ENCODE measurements around the gene F9.
"Not testable (repeated sequence)": the region's sequence is repeated elsewhere in the genome, so short reads cannot be mapped to it uniquely, and the experiment has no call there.

F9 gene

DNA sequence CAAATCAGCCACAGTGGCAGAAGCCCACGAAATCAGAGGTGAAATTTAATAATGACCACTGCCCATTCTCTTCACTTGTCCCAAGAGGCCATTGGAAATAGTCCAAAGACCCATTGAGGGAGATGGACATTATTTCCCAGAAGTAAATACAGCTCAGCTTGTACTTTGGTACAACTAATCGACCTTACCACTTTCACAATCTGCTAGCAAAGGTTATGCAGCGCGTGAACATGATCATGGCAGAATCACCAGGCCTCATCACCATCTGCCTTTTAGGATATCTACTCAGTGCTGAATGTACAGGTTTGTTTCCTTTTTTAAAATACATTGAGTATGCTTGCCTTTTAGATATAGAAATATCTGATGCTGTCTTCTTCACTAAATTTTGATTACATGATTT, at the start of gene F9:
Gene F9 (plus strand): TSS at position 190 of the 400 bp plus-strand sequence. CDS start 26 bp downstream, at position 216.
- no peaks in the 10 kb centered on the region for H3K36me3 Mint-ChIP-seq (ENCODE audit: low read depth)
- no peaks in the 10 kb centered on the region for H3K4me1 Mint-ChIP-seq
- no peak within 1 kb of the TSS for H3K4me3 Mint-ChIP-seq
- DNase-seq: no peak
- H3K27me3 Mint-ChIP-seq: no peaks in the 10 kb centered on the region
- no peak for ATAC-seq
- H3K9me3 Mint-ChIP-seq: no peaks in the 10 kb centered on the region
- H3K27ac Mint-ChIP-seq: no peak within 1 kb of the TSS

DNA sequence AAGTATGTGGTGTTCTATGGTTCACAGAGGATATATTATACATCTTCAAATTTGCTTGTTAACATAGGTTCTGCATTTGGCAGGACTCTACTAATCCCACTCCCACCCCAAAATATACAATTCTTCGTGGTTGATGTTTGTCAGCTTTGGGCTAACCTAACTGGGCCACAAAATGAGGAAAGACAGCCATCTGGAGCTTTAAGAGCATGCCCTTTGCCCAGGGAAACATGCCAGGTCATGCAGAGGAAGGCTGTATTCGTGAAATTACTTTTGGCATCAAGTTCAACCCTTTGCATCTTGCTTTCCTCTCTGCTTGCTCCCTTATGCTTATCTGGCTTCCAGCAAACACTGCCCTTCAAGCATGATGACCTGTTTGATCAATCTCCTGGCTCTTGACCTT, 46.8 kb upstream of the F9 start:
- Mint-ChIP-seq H3K27ac (no peak overlapping the region), H3K27me3 (no peaks in the 10 kb centered on the region), H3K9me3 (no peaks in the 10 kb centered on the region), H3K36me3 (ENCODE audit: low read depth) (no peaks in the 10 kb centered on the region), H3K4me1 (no peaks in the 10 kb centered on the region), H3K4me3 (no peak overlapping the region)
- no peak for DNase-seq
- ATAC-seq: no peak

DNA sequence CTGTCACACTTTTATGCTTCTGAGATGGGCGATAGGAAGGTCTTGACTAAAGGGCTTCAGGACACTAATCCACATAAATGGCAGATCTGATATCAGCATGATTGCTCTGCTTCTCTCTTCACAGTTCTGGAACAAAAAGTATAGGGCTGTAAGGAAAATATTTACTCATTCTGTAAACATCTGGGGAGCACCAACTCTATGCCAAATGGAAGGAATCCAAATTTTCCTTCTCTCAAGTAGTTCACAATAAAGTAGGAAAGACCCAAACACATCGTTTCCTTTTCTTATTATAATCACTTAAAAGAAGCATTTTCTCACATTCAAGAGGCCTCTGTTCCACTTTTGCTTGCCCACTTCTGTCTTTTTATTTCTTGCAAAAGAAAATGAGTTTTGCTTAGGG, 45.9 kb upstream of the F9 start:
- ATAC-seq (no peak), DNase-seq (no peak)
- Mint-ChIP-seq H3K36me3 (ENCODE audit: low read depth) (no peaks in the 10 kb centered on the region), H3K27ac (no peak overlapping the region), H3K4me3 (no peak overlapping the region), H3K4me1 (no peaks in the 10 kb centered on the region), H3K27me3 (no peaks in the 10 kb centered on the region), H3K9me3 (no peaks in the 10 kb centered on the region)

DNA sequence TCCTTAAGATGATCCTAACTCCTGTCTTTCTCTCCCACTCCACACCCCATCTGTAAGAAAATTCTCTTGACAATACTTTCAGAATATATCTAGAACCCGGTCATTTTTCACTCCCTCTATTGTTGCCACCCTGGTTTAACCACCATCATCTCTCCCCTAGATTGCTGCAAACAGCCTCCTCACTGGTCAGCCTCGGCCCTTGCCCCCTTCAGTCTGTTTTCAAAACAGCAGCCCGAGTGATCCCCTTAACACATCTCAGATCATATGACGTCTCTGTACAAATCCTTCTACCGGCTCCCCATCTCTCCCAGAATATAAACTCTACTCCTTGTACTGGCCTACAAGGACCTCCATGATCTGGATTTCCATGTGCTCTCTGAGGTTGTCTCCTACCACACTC, 35.2 kb upstream of the F9 start:
- Mint-ChIP-seq H3K4me3 (no peak overlapping the region), H3K27me3 (no peaks in the 10 kb centered on the region), H3K4me1 (no peaks in the 10 kb centered on the region), H3K36me3 (ENCODE audit: low read depth) (no peaks in the 10 kb centered on the region), H3K9me3 (no peaks in the 10 kb centered on the region), H3K27ac (no peak overlapping the region)
- ATAC-seq: no peak
- DNase-seq: no peak

DNA sequence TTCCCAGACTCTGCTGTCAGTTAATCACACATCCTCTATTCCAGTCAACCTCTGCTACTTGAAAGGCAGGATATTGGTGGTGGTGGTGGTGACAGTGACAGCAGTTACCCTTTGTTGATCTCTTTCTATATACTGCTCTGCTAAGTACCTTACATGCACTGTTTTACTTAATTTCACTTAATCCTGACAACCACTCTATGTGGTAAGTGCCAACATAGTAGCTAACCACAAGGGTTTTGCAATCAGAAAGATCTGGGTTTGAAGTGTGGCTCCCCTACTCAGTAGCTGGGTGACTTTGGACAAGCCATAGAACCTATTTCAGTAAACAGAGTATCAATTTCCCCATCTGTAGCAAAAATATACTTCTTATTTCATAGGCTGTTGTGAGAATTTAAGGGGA, 24.2 kb upstream of the F9 start:
- no peak overlapping the region for H3K27ac Mint-ChIP-seq
- no peaks in the 10 kb centered on the region for H3K27me3 Mint-ChIP-seq
- H3K4me3 Mint-ChIP-seq: no peak overlapping the region
- no peaks in the 10 kb centered on the region for H3K36me3 Mint-ChIP-seq (ENCODE audit: low read depth)
- H3K4me1 Mint-ChIP-seq: no peaks in the 10 kb centered on the region
- H3K9me3 Mint-ChIP-seq: no peaks in the 10 kb centered on the region
- no peak for DNase-seq
- no peak for ATAC-seq

DNA sequence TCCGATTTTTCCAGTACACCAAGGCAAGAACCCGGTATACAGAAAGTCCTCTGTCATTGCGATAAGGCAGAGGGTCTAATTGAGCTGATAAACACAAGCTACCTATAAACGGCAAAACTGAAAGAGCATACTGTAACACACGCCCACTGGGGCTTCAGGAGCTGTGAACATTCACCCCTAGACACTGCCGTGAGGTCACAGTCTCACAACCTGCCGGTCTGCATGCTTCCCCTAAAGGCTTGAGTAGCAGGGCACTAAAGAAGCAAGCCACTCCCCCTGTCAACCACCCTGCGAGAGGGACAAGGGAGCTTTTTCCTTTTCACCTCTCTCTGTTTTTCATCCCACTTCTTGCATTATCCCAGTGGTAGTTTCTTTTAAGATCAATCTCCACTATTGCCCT, 22.4 kb upstream of the F9 start:
- ATAC-seq: no peak
- Mint-ChIP-seq H3K27me3 (no peaks in the 10 kb centered on the region), H3K4me3 (no peak overlapping the region), H3K4me1 (no peaks in the 10 kb centered on the region), H3K9me3 (no peaks in the 10 kb centered on the region), H3K27ac (no peak overlapping the region), H3K36me3 (ENCODE audit: low read depth) (no peaks in the 10 kb centered on the region)
- no peak for DNase-seq

DNA sequence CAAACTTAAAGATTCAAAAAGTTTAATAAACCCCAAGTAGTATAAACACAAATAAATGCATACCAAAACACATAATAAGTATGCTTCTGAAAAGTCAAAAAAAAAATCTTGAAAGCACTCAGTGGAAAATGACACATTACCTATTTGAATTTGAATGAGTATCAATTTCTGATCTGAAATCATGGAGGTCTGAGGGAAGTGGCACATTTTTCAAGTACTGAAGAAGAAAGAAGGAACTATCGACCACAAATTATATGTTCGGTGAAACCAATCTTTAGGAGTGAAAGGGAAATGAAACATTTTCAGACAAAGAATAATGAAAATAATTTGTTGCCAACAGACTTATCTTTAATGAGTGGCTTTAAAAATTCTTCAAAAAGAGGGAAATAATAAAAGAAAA, 12.1 kb upstream of the F9 start:
- no peaks in the 10 kb centered on the region for H3K36me3 Mint-ChIP-seq (ENCODE audit: low read depth)
- H3K4me3 Mint-ChIP-seq: no peak overlapping the region
- ATAC-seq: no peak

DNA sequence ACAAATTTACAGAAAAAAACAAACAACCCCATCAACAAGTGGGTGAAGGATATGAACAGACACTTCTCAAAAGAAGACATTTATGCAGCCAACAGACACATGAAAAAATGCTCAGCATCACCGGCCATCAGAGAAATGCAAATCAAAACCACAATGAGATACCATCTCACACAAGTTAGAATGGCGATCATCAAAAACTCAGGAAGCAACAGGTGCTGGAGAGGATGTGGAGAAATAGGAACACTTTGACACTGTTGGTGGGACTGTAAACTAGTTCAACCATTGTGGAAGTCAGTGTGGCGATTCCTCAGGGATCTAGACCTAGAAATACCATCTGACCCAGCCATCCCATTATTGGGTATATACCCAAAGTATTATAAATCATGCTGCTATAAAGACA, 1.7 kb upstream of the F9 start:
- H3K4me3 Mint-ChIP-seq; H3K9me3 Mint-ChIP-seq; H3K27ac Mint-ChIP-seq; H3K36me3 Mint-ChIP-seq (ENCODE audit: low read depth); H3K4me1 Mint-ChIP-seq; ATAC-seq; DNase-seq; H3K27me3 Mint-ChIP-seq: not testable (repeated sequence)

More for the DNA sequence above, 12.1 kb upstream of the F9 start:
- no peaks in the 10 kb centered on the region for H3K9me3 Mint-ChIP-seq
- no peak overlapping the region for H3K27ac Mint-ChIP-seq
- peaks cover 4% of the 10 kb centered on the region for H3K27me3 Mint-ChIP-seq
- no peak for DNase-seq
- no peaks in the 10 kb centered on the region for H3K4me1 Mint-ChIP-seq

DNA sequence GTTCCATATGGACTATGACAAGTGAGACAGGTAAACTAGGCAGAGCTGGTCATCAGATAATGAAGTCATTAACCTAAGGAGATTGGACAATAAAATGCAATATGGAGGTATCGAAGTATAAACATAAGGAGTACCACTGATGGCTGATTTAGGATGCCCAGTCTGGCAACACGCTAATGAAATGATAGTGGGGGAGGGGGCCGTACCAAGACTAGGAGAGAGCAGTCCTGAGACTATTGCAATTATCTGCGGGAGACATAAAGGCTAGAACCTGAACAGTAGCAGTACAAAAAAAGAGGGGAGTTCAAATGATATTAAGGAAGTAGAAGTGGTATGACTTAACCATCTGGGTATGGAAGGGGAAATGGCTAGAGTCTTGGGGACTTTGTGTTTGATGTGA, 2.3 kb downstream of the F9 start:
- Mint-ChIP-seq H3K27me3 (no peaks in the 10 kb centered on the region), H3K4me1 (no peaks in the 10 kb centered on the region), H3K36me3 (ENCODE audit: low read depth) (no peaks in the 10 kb centered on the region), H3K27ac (no peak overlapping the region), H3K4me3 (no peak overlapping the region), H3K9me3 (no peaks in the 10 kb centered on the region)
- ATAC-seq: no peak
- no peak for DNase-seq

DNA sequence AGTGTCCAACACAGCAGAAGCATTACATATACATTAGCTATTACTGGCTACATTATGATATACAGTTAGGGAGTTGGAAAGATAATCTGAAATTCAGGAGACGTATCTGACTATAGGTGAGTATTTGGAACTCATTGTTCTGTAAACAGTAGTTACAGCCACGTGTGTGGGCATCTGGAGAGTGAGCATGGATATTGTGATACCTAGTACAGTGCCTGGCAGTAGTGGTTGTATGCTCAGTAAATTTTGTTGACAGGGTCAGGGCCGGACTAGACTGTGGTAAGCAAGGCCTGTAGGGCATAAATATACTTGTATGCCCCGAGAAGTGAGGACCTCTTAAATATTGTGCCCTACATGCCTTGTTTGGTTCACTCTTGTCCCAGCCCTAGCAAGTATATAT, 2.9 kb downstream of the F9 start:
- no peaks in the 10 kb centered on the region for H3K9me3 Mint-ChIP-seq
- no peak overlapping the region for H3K27ac Mint-ChIP-seq
- no peaks in the 10 kb centered on the region for H3K4me1 Mint-ChIP-seq
- H3K4me3 Mint-ChIP-seq: no peak overlapping the region
- DNase-seq (no peak), ATAC-seq (no peak)
- no peaks in the 10 kb centered on the region for H3K27me3 Mint-ChIP-seq
- H3K36me3 Mint-ChIP-seq (ENCODE audit: low read depth): no peaks in the 10 kb centered on the region

DNA sequence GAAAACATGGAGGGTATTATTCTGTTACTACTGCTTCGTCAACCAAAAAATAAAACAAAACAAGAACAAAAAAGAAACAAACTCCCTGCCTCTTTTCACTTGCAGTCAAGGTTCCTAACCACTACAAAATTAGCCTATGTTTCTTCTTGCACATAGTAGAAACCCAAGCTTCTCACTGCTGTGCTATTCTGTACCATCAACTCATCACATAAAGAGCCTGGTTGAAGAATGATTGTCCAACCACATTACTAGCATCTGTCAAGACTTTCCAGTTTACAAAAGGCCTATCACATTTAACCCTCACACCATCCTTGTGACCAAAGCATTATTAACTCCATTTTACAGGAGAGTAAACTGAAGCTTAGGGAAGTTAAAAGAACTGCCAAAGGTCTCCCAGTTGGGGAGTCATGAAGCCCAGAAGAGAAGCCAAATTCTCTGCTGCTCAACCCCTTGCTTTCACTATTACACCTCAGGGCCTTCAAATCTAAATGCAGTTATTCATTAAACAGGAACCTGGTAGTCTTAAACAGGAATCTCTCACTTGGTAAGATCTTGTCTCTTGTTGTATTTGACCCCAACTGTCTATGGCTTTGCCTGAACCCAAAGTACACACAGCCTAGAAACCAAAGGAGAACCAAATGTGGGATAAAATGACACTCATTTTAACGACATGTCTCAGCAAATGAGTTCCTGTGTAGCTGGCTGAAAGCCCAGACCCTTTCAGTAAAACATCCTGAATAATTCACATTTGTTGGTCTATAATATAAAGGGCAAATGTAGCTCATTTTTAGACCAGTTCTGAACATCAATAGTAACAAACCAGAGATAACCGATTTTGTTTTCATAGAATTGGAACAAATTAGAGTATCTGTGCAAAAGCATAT, 8.6 kb downstream of the F9 start:
- no peak overlapping the region for H3K27ac Mint-ChIP-seq
- no peaks in the 10 kb centered on the region for H3K9me3 Mint-ChIP-seq
- ATAC-seq: no peak
- no peaks in the 10 kb centered on the region for H3K27me3 Mint-ChIP-seq
- H3K4me1 Mint-ChIP-seq: no peaks in the 10 kb centered on the region
- DNase-seq: no peak
- no peak overlapping the region for H3K4me3 Mint-ChIP-seq
- no peaks in the 10 kb centered on the region for H3K36me3 Mint-ChIP-seq (ENCODE audit: low read depth)

DNA sequence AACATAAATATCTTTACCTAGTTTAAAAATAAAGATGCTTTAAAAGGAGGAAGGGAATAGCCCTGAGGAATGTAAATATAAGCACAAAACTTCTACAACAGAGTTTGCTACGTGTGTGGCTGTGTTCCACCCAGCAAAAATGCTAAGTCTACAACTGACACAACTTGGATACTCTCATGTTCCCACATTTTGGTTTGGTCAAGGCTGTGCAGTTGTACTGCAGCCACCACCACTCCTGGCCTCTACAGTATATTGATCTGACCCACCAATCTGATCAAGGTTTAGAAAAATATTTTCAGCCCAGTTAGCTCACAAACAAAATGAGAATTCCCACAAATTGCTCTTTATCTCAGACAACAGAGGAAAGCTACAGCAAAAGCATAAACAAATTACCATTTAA, 12.1 kb downstream of the F9 start:
- Mint-ChIP-seq H3K4me1 (no peaks in the 10 kb centered on the region), H3K27me3 (peaks cover 1% of the 10 kb centered on the region), H3K27ac (no peak overlapping the region), H3K36me3 (ENCODE audit: low read depth) (no peaks in the 10 kb centered on the region), H3K9me3 (no peaks in the 10 kb centered on the region), H3K4me3 (no peak overlapping the region)
- no peak for ATAC-seq
- no peak for DNase-seq

DNA sequence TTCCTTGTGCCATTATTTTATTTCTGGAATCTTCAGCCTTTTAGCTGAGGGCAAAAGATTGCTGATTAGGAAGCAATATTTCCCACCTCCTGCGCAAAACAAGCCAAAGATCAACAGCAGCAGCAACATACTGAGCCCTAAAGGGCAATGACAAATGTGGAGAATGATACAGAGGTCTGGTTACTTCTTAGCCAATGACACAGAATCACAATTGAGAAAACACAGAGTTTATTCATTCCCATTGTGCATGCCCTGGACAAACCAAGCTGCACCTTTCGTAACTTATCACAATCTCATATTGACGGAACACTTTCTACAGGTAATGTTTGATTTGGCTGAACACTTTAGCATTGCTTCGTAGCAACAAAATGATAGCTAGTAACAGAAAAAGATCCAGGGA, 13.4 kb downstream of the F9 start:
- ATAC-seq: no peak

DNA sequence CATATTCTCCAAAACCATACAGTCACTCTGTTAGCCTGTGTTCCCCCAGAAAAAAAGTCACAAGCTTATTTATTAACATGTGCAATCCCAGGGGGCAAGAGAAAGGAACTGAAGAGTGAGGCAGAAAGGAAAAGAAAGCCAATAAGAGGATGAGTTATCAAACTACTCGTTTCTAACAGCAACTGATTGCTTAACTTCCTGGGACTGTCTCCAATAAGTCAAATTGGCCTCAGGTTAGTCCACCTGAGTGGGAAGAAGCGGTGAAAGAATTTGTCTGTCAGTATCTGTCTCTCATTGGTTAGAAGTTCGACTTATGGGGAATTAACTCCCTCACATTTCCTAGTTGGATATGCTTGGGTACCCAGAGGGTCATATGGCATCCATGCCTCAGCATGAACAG, 14.1 kb downstream of the F9 start:
- no peak overlapping the region for H3K4me3 Mint-ChIP-seq
- no peaks in the 10 kb centered on the region for H3K36me3 Mint-ChIP-seq (ENCODE audit: low read depth)
- H3K27me3 Mint-ChIP-seq: peaks cover 2% of the 10 kb centered on the region
- DNase-seq (no peak), ATAC-seq (no peak)
- H3K27ac Mint-ChIP-seq: no peak overlapping the region
- H3K9me3 Mint-ChIP-seq: no peaks in the 10 kb centered on the region
- no peaks in the 10 kb centered on the region for H3K4me1 Mint-ChIP-seq

More for the DNA sequence above, 13.4 kb downstream of the F9 start:
- no peak overlapping the region for H3K4me3 Mint-ChIP-seq
- no peaks in the 10 kb centered on the region for H3K9me3 Mint-ChIP-seq
- H3K27me3 Mint-ChIP-seq: peaks cover 2% of the 10 kb centered on the region
- no peaks in the 10 kb centered on the region for H3K36me3 Mint-ChIP-seq (ENCODE audit: low read depth)
- H3K27ac Mint-ChIP-seq: no peak overlapping the region
- DNase-seq: no peak
- no peaks in the 10 kb centered on the region for H3K4me1 Mint-ChIP-seq

DNA sequence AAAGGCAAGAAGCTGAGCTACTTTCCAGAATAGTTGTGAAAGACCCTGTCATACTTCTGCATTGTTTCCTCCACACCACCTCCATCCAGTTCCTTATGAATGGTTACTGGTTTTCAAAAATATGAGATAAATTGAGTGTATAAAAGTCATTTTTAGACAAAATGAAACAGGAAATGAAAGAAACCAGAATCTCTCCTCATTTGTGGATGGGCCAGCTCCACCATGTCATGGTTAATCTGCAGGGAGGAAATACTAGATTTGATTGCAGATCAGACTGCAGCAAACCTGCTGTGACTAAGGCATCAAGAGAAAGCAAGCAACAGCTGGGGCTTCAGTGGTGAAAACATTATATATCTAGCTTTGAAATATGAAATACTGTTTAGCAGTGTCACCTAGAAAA, 23.8 kb downstream of the F9 start:
- DNase-seq (no peak), ATAC-seq (no peak)
- no peak overlapping the region for H3K27ac Mint-ChIP-seq
- H3K9me3 Mint-ChIP-seq: no peaks in the 10 kb centered on the region
- H3K4me3 Mint-ChIP-seq: no peak overlapping the region
- peaks cover 11% of the 10 kb centered on the region for H3K4me1 Mint-ChIP-seq
- no peaks in the 10 kb centered on the region for H3K36me3 Mint-ChIP-seq (ENCODE audit: low read depth)
- peaks cover 5% of the 10 kb centered on the region for H3K27me3 Mint-ChIP-seq
